Kidney tubule cell (primary cell): ENCODE data around the gene FUT7.
"Not testable (repeated sequence)": the region's sequence is repeated elsewhere in the genome, so short reads cannot be mapped to it uniquely, and the experiment has no call there.

ENCODE experiments used
- DNase-seq: peaks from one replicate; pipeline ENCODE4 v3.0.0-alpha.2; 2018; ENCODE audit warnings: low spot score

Gene FUT7

DNA sequence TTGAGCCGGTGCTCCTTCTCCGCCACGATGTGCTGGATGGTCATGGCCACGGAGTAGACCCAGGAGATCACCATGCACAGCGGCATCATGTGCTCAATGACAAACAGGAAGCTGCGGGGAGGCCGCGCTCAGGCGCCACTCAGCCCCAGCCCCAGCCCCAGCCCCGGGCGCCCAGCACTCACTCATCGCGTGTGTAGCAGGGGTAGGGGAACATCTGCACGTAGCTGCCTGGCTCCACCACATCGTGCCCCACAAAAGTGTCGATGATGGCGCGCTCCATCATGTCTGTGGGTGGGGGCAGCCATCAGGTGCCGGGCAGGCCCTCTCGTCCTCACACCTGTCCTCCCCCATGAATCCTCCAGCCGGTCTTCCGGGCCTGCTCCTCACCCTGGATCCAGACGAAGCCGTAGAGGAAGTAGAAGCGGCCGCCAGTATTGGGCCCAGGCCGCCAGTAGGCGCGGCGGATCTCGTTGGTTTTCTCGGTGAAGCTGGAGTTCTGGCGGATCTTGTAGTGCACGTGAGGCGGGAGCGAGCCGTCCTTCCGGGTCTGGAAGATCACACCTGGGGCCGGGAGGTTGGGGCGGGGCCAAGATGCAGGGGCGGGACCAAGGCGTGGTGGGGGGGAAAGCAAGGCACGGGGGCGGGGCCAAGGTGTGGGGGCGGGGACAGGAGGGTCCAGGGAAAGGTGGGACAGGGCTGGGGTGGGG is 13.9 kb downstream of the FUT7 start:
- no peak for DNase-seq

DNA sequence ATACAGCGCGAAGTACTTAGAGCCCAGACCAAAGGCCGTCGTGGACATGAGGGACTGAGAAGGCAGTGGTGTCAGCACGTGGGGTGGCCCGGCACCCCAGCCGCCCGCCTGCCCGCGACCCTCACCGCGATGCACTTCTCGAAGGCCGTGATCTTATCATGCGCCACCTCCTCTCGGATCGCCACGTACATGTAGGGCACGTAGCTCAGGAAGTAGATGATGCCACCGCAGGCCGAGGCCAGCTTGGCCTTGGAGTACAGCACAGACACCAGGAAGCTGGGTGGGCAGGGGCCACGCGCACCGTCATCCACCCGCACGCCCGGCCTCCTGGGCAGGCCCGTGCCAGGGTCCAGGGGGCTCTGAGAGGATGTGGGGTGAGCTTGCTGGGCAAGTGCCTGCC is 14.8 kb downstream of the FUT7 start:
- no peak for DNase-seq

DNA sequence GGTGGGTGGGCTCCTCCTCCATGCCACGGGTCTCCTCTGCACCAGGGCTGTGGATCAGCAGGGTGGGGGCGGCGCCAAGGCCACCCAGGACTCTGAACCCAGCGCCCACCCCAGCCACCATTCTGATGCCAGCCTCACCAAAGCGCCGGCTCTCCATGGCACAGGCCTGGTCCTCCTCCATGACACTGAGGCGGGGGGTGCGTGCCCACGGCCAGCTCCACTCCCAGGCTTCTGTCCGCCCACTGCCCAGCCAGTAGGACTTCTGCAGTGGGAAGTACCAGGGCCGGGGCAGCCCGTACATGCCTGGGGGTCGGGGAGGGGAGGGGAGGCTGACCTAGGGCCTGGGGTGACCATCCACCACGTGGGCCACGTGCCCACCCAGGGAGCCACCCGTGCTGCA is 15.5 kb downstream of the FUT7 start:
- DNase-seq = no peak

GRCh38 chr9:137015976-137016375 is 15.9 kb downstream of the FUT7 start:
- DNase-seq = no peak

- no peak for DNase-seq
Measured at GRCh38 chr9:137015540-137015930, 16.4 kb downstream of the FUT7 start.

GRCh38 chr9:137014776-137015539 is 16.9 kb downstream of the FUT7 start:
- DNase-seq = no peak

DNA sequence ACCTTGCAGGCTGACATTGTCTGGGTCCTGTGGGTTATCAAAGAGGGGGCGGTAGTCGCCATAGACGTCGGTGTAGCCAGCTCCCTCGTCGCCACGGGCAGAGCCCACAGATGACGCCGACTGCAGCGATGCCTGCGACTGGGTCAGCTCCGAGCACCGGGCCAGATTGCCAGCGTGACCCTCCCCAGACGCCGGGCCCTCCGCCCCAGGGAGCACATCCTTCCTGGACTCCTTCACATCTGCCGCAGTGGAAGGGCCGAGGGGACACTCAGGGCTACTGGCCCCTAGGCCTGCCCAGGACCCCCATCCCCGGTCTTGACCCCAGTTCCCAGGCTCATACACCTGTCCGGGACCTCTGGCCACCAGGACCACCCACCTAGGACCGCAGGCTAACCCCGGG is 17.7 kb downstream of the FUT7 start:
- no peak for DNase-seq

DNA sequence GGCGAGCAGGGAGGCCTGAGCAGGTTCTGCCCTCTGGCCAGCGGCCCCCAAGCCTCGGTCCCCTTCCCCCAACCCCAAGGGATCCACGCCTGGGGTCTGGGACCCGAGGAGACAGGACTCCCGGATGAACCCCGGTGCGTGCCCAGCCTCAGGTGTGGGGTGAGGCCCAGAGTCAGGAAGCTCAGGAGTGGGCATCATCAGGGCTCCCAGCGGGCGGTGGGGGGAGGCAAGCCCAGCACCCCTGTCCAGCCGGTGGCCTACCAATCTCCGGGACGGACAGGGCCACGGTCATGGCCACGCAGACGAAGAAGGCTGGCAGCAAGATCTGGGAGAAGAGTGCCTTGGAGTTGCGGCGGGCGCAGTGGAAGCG is 18.3 kb downstream of the FUT7 start:
- DNase-seq = no peak

GRCh38 chr9:137012694-137013570 is 19.0 kb downstream of the FUT7 start:
- DNase-seq = no peak

DNA sequence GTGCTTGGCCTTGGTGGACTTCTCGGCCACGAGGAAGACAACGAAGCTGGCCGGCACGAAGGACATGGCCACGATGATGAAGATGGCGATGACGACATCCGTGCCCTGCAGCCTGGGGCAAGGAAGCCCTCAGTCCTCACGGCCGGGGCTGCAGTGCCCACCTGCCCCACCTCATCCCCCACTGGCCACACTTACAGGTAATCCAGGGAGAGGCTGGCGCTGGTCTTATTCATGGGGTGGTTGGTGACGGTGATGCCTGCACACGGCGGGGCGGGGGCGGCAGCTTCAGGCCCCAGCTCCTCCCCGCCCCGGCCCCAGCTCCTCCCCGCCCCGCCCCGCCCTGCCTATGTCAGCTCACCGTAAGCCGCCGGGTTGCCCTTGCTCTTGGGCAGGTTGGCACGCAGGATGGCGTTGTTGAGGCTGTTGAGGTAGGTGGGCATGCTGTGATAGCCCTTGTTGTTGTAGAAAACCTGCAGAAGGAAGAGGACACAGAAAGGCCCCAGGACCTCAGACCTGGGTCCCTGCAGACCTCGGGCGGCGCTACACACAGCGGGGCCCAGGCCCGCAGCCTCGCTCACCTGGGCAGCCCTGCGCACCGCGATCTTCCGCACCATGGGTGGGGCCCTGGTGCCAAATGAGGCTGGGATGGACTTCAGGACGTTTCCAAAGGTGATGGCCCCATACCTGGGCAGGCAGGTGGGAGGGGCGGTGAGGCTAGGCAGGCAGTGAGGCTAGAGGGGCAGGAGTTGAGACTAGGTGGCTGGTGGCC is 19.8 kb downstream of the FUT7 start:
- no peak for DNase-seq

DNA sequence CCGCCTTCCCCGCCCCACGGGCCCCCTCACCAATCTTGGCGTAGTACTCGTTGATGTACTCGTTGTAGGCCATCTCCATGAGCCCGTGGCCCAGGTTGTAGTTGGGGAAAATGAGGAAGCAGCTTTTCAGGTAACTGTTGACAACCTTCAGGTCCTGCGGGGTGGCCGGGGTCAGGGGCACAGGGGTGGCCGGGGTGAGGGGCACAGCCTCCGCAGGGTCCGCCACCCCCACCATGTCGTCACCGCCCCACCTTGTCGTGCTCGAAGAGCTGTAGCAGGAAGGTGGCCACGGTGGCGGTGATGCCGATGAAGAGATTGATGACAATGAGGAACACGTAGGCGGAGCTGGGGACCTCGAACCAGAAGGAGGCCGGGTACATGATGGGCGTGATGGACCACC is 20.7 kb downstream of the FUT7 start:
- no peak for DNase-seq

GRCh38 chr9:137009938-137010732 is 21.8 kb downstream of the FUT7 start:
- no peak for DNase-seq

GRCh38 chr9:137009217-137009616 is 22.7 kb downstream of the FUT7 start:
- no peak for DNase-seq

DNA sequence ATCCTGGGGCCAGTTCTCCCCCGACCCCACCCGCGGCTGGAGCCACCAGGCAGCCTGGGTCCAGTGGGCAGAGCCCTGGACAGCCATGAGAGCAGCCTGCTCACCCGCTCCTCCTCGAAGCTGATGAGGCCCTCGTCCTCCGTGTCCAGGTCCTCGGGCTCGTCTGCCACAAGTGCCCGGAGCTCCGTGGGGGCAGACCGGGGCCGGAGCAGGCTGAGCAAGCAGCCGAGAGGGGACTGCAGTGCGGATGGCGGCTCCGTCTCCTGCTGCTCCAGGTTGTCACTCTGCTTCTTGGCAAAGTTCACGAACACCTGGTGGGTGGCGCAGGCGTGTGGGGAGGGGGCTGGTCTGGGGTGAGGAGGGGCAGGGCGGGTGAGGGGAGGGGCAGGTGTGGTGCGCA is 23.6 kb downstream of the FUT7 start:
- no peak for DNase-seq

GRCh38 chr9:137007816-137008270 is 24.0 kb downstream of the FUT7 start:
- no peak for DNase-seq

DNA sequence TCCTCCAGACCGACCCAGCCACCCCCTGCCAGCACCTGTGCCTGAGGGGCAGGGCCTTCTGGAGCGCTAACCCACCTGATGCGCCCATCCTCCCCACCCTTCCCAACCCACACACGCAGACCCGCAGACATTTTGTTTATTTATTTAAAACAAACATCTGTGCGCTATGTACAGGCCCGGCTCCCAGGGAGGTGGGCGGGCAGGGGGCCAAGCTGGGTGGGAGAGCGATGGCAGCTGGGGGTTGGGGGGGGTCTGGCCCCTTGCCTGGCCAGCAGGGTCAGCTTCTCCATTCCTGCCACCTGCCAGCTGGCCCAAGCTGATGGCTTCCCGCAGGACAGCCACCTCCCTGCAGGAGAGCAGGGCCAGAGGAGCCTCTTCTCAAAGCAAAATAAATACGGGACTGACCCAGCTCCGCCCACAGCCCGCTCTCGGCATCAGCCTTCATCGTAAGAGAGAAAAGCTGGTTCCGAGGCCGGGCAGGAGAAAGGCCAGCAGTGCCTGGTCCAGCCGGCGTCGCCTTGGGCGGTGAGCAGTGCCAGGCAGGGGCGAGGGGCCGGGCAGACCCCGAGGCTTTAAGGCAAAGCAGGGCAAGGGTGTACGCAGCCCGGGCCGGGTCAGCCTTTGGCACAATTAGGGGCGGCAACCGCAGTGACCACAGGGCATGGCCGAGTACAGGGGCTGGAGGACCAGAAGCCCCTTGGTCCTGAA is 24.6 kb downstream of the FUT7 start:
- DNase-seq = no peak

GRCh38 chr9:137006116-137007003 is 25.5 kb downstream of the FUT7 start:
- no peak for DNase-seq

DNA sequence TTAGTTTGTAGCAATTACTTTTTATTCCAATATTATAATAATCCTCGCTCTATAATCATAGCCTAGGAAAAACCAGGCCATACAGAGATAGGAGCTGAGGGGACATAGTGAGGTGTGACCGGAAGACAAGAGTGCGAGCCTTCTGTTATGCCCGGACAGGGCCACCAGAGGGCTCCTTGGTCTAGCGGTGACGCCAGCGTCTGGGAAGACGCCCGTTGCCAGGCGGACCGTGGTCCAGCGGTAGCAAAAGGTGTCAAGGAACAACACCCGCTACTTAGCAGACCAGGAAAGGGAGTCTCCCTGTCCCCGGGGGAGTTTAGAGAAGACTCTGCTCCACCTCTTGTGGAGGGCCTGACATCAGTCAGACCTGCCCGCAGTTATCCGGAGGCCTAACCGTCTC is 27.6 kb downstream of the FUT7 start:
- DNase-seq = not testable (repeated sequence)

DNA sequence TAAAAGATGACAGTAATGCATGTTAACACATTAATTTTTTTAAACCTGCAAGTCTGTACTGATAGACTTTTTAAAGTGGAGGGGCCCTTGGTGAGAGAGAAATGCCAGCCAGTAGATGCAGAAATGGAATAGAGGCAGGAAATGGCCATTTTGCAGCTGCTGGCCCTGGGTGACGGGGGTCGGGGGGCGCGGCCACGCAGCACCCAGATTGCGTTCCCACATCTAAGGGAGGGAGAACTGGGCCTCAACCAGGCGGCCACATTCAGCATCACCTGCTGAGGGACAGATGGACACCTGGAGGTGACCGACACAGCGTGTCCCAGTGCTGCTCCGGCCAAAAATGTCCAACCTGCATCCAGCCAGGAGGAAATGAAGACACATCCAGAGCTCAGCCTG is 29.2 kb downstream of the FUT7 start:
- no peak for DNase-seq
